Epithelial cell of esophagus (primary cell): Measurements from ENCODE around the gene ACKR2.

Experiments
- DNase-seq: peaks from one replicate; pipeline ENCODE4 v3.0.0; 2010; ENCODE audit warnings: low read depth
- H3K4me3 ChIP-seq: 2 replicates; pipeline ENCODE4 v1.5.1; 2011; ENCODE audit warnings: mild to moderate bottlenecking, low read length, control low read depth
- TF ChIP-seq, protein P1 (sequence below): IDR thresholded peaks from 2 replicates; pipeline ENCODE4 v1.5.1; 2011; ENCODE audit warnings: low read depth, mild to moderate bottlenecking, low read length, control low read depth, inconsistent platforms; ENCODE audit not compliant: insufficient read depth; ENCODE audit errors: missing control alignments

ACKR2 gene

DNA sequence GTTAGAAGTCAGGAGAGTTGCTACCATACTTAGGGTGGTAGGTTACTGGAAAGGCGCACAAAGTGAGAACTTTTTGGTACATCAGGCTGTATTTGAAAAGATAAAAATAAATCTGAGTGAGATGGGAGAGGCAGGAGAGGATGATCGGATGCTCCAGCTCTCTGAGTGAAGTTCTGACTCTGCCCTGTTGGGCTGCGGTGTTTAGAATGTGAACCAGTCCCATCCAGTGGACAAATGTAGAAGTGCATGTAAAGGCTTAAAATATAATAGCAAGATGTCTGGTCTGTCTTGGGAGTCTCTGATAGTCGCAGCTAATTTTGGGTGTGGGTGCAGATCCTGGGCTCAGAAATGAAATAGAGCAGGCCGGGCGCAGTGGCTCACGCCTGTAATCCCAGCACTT, 30.4 kb downstream of the ACKR2 start:
- H3K4me3 ChIP-seq = no peak overlapping the region
- TF ChIP-seq, protein P1, sequence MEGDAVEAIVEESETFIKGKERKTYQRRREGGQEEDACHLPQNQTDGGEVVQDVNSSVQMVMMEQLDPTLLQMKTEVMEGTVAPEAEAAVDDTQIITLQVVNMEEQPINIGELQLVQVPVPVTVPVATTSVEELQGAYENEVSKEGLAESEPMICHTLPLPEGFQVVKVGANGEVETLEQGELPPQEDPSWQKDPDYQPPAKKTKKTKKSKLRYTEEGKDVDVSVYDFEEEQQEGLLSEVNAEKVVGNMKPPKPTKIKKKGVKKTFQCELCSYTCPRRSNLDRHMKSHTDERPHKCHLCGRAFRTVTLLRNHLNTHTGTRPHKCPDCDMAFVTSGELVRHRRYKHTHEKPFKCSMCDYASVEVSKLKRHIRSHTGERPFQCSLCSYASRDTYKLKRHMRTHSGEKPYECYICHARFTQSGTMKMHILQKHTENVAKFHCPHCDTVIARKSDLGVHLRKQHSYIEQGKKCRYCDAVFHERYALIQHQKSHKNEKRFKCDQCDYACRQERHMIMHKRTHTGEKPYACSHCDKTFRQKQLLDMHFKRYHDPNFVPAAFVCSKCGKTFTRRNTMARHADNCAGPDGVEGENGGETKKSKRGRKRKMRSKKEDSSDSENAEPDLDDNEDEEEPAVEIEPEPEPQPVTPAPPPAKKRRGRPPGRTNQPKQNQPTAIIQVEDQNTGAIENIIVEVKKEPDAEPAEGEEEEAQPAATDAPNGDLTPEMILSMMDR = peak; percentile 83
- peak; percentile 76 for DNase-seq

DNA sequence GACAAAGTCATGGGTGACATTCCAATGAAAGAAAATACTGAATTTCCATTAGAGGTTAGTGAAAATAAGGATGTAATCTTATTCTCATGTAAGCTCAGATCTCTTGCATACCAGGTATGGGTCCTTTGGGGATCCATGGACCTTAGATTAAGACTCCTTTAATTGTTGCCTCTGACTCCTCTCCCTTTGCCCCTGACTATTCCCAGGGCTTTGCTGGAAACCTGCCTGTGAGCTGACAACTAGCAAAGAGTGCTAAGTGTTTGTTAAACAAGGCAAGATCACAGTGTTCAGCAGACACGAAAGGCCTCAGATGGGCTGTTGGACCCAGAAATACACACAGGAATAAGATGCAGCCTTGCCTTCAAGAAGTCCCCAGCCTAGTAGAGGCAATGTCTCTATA, 32.1 kb downstream of the ACKR2 start:
- no peak for DNase-seq
- H3K4me3 ChIP-seq = no peak overlapping the region
- TF ChIP-seq, protein P1 = no peak

DNA sequence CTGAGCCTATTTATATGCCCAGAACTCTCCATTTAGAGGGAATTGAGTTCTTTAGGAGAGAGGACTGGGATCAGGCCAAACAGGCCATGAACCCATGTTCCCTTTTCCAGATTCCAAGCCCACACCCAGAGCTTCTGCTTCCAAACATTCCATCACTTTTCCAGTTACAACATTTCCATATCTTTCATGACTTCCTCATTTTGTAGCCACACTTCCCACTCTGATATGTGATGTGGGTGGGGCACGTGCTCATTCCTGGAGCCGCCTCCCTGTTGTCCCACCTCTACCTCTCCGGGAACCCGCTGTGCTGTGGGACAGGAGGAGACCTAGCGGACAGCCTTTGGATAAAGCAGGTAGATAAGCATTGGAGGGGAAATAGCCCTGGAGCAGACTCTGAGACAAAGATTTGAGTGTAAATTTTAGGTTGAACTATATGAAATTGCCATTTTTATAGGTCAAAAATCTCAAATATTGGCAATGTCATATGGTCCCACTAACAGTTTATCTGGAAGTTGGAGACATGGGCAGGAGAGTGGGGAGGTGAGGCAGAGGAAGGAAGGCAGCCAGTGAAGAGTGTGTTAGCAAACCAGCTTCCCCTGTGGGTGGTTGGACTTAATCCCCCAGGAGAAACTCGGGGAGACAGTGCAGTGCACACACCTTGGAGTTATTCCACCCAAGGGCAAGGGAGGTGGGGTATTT, 34.6 kb downstream of the ACKR2 start:
- H3K4me3 ChIP-seq = no peak overlapping the region
- TF ChIP-seq, protein P1 = no peak
- no peak for DNase-seq

DNA sequence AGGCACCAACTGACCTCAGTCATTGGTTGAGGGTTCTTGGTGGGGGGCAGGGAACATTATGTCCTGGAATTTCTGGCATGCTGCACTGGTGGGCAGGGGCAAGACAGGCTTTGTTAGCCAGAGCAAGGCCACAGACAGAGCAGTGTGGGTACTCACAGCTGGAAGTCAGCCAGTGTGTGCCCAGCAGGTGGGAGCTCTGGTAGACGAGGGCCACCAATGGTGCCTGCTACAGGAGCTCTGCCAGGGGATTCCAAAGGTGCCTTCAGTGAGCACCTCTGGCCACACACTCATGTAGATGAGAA, 35.1 kb downstream of the ACKR2 start:
- TF ChIP-seq, protein P1 = no peak
- no peak for DNase-seq
- H3K4me3 ChIP-seq = no peak overlapping the region

DNA sequence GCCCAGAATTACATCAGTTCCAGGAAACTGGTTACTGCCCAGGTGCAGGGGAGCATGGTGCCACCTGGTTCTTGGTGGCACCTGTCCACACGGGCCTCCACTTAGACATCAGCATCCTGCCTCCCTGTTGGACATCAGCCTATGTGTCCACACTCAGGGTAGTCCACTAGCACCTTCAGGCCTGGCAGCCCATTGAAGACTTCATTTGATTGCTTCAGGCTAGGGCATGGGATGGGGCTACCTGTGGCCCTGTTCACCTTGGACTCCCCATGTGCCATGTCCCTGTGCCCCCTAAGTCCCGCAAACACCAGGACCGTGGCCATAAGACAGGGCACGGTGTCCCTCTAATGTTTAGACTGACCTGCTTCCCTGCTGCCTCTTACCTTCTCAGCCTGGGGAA, 35.6 kb downstream of the ACKR2 start:
- H3K4me3 ChIP-seq = no peak overlapping the region
- no peak for DNase-seq
- TF ChIP-seq, protein P1 = no peak

DNA sequence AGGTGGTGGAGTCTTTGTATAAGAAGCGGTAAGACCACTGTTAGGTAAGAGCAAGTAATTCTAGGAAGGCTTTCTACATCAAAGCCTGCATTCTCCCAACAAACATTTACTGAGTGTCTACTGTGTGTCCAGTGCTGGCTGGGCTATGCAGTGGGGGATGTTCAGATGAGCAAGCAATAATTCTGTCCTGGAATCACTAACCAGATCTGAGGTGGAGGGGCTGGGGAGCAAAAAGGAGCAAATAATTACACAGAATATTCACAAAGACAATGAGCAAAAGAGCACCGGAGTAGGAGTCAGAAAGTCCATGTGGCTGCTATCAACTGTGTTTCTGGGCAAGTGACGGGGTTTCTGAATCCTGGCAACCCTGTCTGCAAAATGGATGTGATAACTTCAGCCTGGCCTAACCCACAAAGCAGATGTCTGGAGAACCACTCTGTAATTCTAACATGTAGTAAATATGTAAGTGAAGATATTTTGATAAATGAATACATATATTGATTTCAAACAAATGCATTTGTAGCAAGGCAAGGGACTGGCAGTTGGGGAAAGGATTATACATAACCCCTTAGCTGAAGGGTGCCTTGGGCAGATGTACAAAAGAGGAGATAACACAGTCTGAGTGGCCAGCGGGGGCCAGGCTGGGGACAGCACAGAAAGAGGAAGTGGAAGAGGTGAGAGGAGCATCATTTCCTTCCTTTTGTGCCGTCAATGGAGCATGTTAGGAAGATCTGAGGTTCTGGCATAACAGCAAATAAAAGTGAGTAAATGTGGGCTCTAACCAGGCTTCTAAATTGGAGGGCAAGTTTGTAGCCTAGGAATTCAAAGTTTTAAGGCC, 37.7 kb downstream of the ACKR2 start:
- TF ChIP-seq, protein P1 = no peak
- no peak for DNase-seq
- H3K4me3 ChIP-seq = no peak overlapping the region

DNA sequence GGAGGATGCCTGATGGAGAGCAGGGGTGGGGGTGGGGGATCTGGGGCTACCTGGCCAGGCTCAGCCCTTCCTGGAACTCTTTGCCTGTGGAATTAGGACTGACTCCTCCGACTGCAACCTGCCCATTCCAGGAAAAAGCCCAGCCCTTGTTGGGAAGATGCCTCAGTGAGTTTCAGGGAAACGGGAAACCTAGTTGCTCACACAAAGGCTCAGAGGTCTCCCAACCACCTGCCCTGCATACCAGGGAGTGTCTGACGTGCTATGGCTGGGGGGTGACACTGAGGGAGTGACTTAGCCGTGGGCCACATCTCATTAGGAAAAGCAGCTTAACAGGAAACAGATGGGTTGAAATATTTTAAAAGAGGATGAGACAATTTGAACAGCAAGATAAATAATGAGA, 38.5 kb downstream of the ACKR2 start:
- DNase-seq = no peak
- no peak overlapping the region for H3K4me3 ChIP-seq
- TF ChIP-seq, protein P1 = no peak
